Hippocampal formation (tissue), 2 donors: ENCODE measurements around the gene FHAD1.

Experiments used
- DNase-seq, 2 donors: peaks; one replicate each; lab custom pipeline; 2025; lab: John Stamatoyannopoulos, UW

Gene FHAD1

DNA sequence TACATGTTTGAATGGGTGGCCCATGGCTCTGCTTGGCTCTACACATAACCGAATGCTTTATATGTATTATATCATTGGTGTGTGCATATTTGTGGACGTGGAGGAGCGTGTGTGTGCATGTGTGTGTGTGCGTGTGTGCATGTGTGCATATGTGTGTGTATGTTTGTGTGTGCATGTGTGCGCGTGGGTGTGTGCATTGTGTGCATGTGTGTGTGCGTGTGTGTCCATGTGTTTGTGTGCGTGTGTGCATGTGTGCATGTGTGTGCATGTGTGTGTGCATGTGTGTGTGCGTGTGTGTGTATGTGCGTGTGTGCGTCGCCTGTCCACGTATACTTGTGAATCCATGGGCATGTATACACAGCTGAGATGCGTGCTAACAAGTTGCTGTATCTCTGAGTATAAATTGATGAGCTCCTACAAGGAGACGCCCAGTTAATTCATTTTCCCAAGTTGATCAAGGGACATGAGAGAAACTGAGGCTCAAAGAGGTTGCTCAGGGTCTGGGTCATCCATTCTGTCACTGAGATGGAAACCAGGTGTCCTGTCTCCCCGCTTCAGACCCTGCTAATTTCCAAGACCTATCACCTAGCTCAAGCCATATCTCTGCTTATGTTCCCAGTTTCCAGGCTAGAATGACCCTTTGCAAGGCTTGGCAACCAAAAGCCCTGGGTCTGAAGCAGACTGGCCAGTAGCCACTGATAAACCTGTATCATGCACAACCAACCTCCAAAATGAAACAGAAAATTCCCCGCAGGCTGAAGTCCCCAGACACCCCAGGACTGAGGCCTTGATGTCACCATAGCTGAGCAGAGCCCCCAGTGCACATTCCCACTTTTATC lies 188.4 kb downstream of the FHAD1 start:
- DNase-seq, result no peak

DNA sequence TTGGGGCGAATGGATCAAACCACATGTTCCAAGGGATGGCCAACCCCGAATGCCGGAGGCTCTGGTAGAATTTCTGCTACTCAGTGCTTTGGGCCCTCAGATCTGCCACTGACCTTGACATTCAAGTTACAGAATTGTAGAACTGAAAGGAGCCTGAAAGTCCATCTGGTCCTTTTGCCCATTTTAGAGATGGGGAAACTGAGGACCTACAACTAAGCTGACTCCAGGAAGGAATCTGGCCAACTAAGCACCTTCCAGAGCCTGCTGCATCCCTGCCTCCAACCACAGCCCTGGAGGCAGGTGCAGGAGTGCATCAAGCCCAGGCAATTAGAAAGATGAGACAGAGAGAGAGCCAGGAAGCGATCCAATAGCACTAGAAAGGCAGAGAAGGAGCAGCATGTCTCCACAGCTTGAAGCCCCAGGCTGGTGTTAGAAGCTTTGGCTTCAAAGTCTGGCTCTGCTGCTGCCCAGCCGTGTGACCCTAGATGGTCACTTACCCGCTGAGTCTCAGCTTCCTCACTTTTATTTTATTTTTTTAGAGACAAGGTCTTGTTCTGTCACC lies 189.9 kb downstream of the FHAD1 start:
- no peak for DNase-seq

DNA sequence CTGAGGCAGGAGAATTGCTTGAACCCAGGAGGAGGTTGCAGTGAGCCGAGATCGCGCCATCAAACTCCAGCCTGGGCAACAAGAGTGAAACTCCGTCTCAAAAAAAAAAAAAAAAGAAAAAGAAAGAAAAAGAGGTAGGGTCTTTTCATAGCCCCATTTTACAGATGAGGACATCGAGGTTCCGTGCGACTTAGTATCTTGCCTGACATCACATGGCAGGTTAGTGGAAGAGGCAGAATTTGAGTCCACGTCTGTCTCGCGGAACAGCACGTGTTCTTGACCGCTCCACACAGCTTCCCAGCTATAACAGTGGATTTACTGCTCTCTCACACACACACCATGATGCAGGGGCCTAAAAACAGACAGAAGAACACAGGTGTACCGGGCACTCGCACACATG lies 192.3 kb downstream of the FHAD1 start:
- DNase-seq, result no peak

DNA sequence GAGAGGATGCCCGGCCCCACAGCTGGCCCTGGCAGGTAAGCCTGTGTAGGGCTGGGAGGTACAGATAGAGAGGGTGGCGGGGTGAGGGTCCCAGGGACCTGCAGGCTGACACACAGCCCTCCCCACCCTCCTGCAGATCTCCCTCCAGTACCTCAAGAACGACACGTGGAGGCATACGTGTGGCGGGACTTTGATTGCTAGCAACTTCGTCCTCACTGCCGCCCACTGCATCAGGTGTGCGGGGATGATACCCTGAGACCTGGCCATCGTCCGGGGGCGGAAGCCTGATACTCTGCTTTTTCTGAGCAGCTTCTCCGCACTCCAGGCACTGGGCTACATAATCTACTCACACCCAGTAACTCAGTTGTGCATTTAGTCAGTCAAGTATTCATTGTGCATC lies 193.3 kb downstream of the FHAD1 start:
- DNase-seq, result no peak

GRCh38 chr1:15441247-15441646 lies 194.2 kb downstream of the FHAD1 start:
- DNase-seq, result no peak

GRCh38 chr1:15442119-15442518 lies 195.1 kb downstream of the FHAD1 start:
- DNase-seq, result no peak

DNA sequence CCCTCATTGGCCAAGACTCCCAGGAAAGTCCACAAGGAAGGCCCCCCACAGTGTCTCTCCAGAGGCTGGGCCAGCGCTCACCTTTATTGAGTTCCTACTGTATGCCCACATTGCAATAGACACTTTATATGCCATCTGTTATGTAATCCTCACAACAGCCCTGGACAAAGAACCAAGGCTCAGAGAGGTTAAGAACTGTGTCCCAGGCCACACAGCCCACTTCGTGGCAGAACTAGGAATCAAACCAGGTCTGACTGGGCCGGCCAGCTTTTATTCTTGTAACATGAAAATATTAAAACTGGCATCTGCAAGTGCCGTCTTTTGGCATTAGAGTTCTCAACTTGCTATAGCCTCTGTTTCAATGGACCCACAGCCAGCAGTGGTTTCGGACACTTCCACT lies 195.7 kb downstream of the FHAD1 start:
- no peak for DNase-seq

DNA sequence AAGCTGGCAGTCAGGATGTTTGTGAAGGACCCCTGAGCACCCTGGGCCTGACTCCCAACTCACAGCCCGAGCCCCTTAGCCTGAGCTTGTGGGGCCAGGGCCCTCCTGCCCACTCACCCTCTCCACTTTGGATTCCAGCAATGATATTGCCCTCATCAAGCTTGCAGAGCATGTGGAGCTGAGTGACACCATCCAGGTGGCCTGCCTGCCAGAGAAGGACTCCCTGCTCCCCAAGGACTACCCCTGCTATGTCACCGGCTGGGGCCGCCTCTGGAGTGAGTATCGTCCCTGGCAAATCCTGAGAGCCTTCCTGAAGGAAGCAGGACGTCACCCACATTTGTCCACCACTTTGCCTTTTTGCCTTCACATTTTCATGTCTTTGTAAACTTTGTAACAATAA lies 196.3 kb downstream of the FHAD1 start:
- DNase-seq, result no peak

- DNase-seq, result no peak
Observed at GRCh38 chr1:15444468-15445389, 197.7 kb downstream of the FHAD1 start.

DNA sequence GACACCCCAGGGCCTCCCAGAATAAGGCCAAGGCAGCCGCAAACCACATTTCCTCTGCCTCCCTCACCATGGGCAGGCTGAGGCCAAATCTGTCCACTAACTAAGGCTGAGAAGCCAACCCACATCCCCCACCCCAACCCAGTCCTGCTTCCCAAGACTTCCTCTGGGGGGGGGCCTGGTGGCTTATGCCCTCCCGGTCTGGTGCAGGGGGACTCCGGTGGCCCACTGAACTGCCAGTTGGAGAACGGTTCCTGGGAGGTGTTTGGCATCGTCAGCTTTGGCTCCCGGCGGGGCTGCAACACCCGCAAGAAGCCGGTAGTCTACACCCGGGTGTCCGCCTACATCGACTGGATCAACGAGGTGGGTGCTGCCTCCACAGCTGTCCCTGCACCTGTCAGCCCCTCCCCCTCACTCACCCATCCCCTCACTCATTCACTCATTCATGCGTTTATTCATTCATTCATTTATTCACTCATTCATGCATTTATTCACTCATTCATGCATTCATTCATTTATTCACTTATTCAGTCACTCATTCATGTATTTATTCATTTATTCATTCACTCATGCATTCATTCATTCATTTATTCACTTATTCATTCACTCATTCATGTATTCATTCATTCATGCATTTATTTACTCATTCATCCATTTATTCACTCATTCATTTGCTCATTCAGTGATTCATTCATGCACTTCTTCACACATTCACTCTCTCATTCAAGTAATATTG lies 198.5 kb downstream of the FHAD1 start:
- DNase-seq, result no peak

GRCh38 chr1:15446212-15446611 lies 199.2 kb downstream of the FHAD1 start:
- no peak for DNase-seq
